HepG2 (cell line): ENCODE results near the gene CCDC88C. TPM values are rescaled to one million over a fixed set of nuclear protein-coding genes. Genes with fewer than 3 reads are reported as not detected.

ENCODE experiments used
- CSRNP2 ChIP-seq: sonication (generic); formaldehyde crosslinking; conservative IDR thresholded peaks from 2 replicates; pipeline ENCODE4 v1.8.0; 2022; ENCODE audit warnings: low read depth, missing genetic modification reagents
- ELF4 ChIP-seq: sonication (generic); formaldehyde crosslinking; IDR thresholded peaks from 2 replicates; pipeline ENCODE4 v1.5.0; 2020; ENCODE audit warnings: missing genetic modification reagents, mild to moderate bottlenecking, moderate library complexity, borderline replicate concordance
- EP300 ChIP-seq, 3 experiments: sonication (generic) in 1 of 3; formaldehyde crosslinking in 1 of 3; IDR thresholded peaks; 2 replicates each; pipeline versions ENCODE4 v1.5.1 to v1.6.1; 2011 to 2020; ENCODE audit warnings: low read depth in 2 of 3, low read length in 2 of 3, borderline replicate concordance in 1 of 3, improper control_type of control experiment in 1 of 3, mild to moderate bottlenecking in 1 of 3, missing genetic modification reagents in 1 of 3, moderate library complexity in 1 of 3
- FOXA1 ChIP-seq, 2 experiments: fragments of 450-650 bp in 1 of 2; sonication (generic) in 1 of 2; formaldehyde crosslinking in 1 of 2; IDR thresholded peaks; 2 replicates each; pipeline versions ENCODE4 v1.4.0 to v1.6.1; 2016 to 2020; ENCODE audit warnings: missing genetic modification reagents in 1 of 2
- HNRNPL ChIP-seq: fragments of 200-400 bp; formaldehyde crosslinking; IDR thresholded peaks from 2 replicates; pipeline ENCODE4 v1.6.1; 2017; ENCODE audit warnings: mild to moderate bottlenecking, low read depth, low read length
- JUN ChIP-seq: sonication (generic); formaldehyde crosslinking; IDR thresholded peaks from 2 replicates; pipeline ENCODE4 v1.4.0; 2020; ENCODE audit warnings: mild to moderate bottlenecking, missing genetic modification reagents
- MEF2D ChIP-seq: sonication (generic); formaldehyde crosslinking; IDR thresholded peaks from 2 replicates; pipeline ENCODE4 v1.5.1; 2020; ENCODE audit warnings: mild to moderate bottlenecking, missing genetic modification reagents
- NFATC3 ChIP-seq: sonication (generic); formaldehyde crosslinking; IDR thresholded peaks from 2 replicates; pipeline ENCODE4 v1.5.1; 2020; ENCODE audit warnings: mild to moderate bottlenecking, missing genetic modification reagents
- TCF7L2 ChIP-seq: IDR thresholded peaks from 2 replicates; pipeline ENCODE4 v1.6.1; 2011; ENCODE audit warnings: mild to moderate bottlenecking, low read depth, low read length, moderate library complexity
- THAP9 ChIP-seq: sonication (generic); formaldehyde crosslinking; IDR thresholded peaks from 2 replicates; pipeline ENCODE4; 2020; ENCODE audit warnings: missing genetic modification reagents, mild to moderate bottlenecking, borderline replicate concordance
- XBP1 ChIP-seq: sonication (generic); formaldehyde crosslinking; IDR thresholded peaks from 2 replicates; pipeline ENCODE4 v1.5.0; 2020; ENCODE audit warnings: missing genetic modification reagents
- ZBTB3 ChIP-seq: sonication (generic); formaldehyde crosslinking; IDR thresholded peaks from 2 replicates; pipeline ENCODE4 v1.4.0; 2020; ENCODE audit warnings: low read depth, mild to moderate bottlenecking, moderate library complexity, missing genetic modification reagents, borderline replicate concordance
- ZNF629 ChIP-seq: sonication (generic); formaldehyde crosslinking; conservative IDR thresholded peaks from 2 replicates; pipeline ENCODE4 v1.5.0; 2020; ENCODE audit warnings: missing genetic modification reagents
- ZNF724P ChIP-seq: sonication (generic); formaldehyde crosslinking; IDR thresholded peaks from 2 replicates; pipeline ENCODE4 v1.8.0; 2022; ENCODE audit warnings: missing genetic modification reagents, borderline replicate concordance
- ZNF788 ChIP-seq: sonication (generic); formaldehyde crosslinking; IDR thresholded peaks from 2 replicates; pipeline ENCODE4 v1.5.0; 2020; ENCODE audit warnings: mild to moderate bottlenecking, missing genetic modification reagents, borderline replicate concordance
- ZSCAN21 ChIP-seq: sonication (generic); formaldehyde crosslinking; IDR thresholded peaks from 2 replicates; pipeline ENCODE4 v1.8.0; 2022; ENCODE audit warnings: mild to moderate bottlenecking, missing genetic modification reagents, moderate library complexity, borderline replicate concordance
- polyA plus RNA-seq, 8 experiments: library from polyadenylated mRNA; depleted of rRNA in 3 of 8; stranded (reverse) in 7 of 8; unstranded in 1 of 8; fragments of >200 nt; fragmentation: Illumina TruSeq in 4 of 8; extraction: Trizol in 4 of 8; gene quantifications; 2 replicates each; pipeline versions ENCODE4 v1.2.1 to v1.2.3, GENCODE V29; 2011 to 2016; ENCODE audit warnings: low read depth in 4 of 8, missing spikeins in 1 of 8, mixed read lengths in 1 of 8; ENCODE audit not compliant: insufficient read depth in 1 of 8
- total RNA-seq, 5 experiments: library from RNA; depleted of rRNA; stranded (reverse); fragments of >200 nt; fragmentation: Illumina TruSeq; extraction: Trizol; gene quantifications; 2 replicates each; pipeline ENCODE4 v1.2.3, GENCODE V29; 2016; ENCODE audit warnings: low read depth in 1 of 5
- TF ChIP-seq, protein P1 (sequence below): sonication (generic); formaldehyde crosslinking; IDR thresholded peaks from 2 replicates; pipeline ENCODE4 v1.8.0; 2022; ENCODE audit warnings: mild to moderate bottlenecking, missing genetic modification reagents, moderate library complexity
- TF ChIP-seq, protein P2 (sequence below): sonication (generic); IDR thresholded peaks from 2 replicates; pipeline ENCODE4 v1.6.1; 2016; ENCODE audit warnings: low read depth, borderline replicate concordance
- TF ChIP-seq, protein P3 (sequence below): sonication (generic); formaldehyde crosslinking; IDR thresholded peaks from 2 replicates; pipeline ENCODE4 v1.4.0; 2020; ENCODE audit warnings: missing genetic modification reagents

The CCDC88C gene
- total and polyA plus RNA-seq, 2 of the 13 experiments (the other 11 are each of a cell fraction or from before 2014, with no cell fraction given) = 3.6 to 11.7 TPM

- TF ChIP-seq, protein P1, sequence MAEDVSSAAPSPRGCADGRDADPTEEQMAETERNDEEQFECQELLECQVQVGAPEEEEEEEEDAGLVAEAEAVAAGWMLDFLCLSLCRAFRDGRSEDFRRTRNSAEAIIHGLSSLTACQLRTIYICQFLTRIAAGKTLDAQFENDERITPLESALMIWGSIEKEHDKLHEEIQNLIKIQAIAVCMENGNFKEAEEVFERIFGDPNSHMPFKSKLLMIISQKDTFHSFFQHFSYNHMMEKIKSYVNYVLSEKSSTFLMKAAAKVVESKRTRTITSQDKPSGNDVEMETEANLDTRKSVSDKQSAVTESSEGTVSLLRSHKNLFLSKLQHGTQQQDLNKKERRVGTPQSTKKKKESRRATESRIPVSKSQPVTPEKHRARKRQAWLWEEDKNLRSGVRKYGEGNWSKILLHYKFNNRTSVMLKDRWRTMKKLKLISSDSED (CRISPR knock-in tag) = no peak
- TF ChIP-seq EP300 (IDR thresholded peaks at IDR 0.05; ENCODE audit: low read depth in 2 of 2, low read length in 2 of 2) (no peak), EP300 (CRISPR knock-in tag; IDR thresholded peaks at IDR 0.05; ENCODE audit: borderline replicate concordance) (peak; percentile 40; the same call in 1 of the 2 replicates), TCF7L2 (no peak), FOXA1 (IDR thresholded peaks at IDR 0.05) (no peak), FOXA1 (CRISPR knock-in tag; IDR thresholded peaks at IDR 0.05) (0 out of 2 replicates have a peak, but pooled peaks have one; percentile 4), JUN (no peak), HNRNPL (peak; percentile 78; the same call in 1 of the 2 replicates), THAP9 (CRISPR knock-in tag) (peak; percentile 33; the same call in 1 of the 2 replicates), ZBTB3 (CRISPR knock-in tag) (0 out of 2 replicates have a peak, but pooled peaks have one; percentile 14), CSRNP2 (CRISPR knock-in tag) (no peak), ELF4 (CRISPR knock-in tag) (no peak), MEF2D (CRISPR knock-in tag) (peak; percentile 68; the same call in 1 of the 2 replicates), ZSCAN21 (CRISPR knock-in tag) (no peak), NFATC3 (CRISPR knock-in tag) (0 out of 2 replicates have a peak, but pooled peaks have one; percentile 25), XBP1 (no peak), ZNF788 (peak; percentile 70; the same call in 1 of the 2 replicates), ZNF724P (CRISPR knock-in tag) (no peak), ZNF629 (no peak; the same call in 1 of the 2 replicates)
- TF ChIP-seq, protein P2, sequence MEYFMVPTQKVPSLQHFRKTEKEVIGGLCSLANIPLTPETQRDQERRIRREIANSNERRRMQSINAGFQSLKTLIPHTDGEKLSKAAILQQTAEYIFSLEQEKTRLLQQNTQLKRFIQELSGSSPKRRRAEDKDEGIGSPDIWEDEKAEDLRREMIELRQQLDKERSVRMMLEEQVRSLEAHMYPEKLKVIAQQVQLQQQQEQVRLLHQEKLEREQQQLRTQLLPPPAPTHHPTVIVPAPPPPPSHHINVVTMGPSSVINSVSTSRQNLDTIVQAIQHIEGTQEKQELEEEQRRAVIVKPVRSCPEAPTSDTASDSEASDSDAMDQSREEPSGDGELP = 0 out of 2 replicates have a peak, but pooled peaks have one; percentile 38
- TF ChIP-seq, protein P3, sequence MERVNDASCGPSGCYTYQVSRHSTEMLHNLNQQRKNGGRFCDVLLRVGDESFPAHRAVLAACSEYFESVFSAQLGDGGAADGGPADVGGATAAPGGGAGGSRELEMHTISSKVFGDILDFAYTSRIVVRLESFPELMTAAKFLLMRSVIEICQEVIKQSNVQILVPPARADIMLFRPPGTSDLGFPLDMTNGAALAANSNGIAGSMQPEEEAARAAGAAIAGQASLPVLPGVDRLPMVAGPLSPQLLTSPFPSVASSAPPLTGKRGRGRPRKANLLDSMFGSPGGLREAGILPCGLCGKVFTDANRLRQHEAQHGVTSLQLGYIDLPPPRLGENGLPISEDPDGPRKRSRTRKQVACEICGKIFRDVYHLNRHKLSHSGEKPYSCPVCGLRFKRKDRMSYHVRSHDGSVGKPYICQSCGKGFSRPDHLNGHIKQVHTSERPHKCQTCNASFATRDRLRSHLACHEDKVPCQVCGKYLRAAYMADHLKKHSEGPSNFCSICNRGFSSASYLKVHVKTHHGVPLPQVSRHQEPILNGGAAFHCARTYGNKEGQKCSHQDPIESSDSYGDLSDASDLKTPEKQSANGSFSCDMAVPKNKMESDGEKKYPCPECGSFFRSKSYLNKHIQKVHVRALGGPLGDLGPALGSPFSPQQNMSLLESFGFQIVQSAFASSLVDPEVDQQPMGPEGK = no peak
These were observed 895 bp upstream of the CCDC88C start (continued) for GRCh38 chr14:91418387-91419043.
